ENCODE data around the gene TMEM51.

GRCh38 chr1:15195420-15196052, 42.0 kb downstream of the TMEM51 start:
- no peak for TF ChIP-seq CTCF (IDR thresholded peaks at IDR 0.05)
- TF ChIP-seq POLR2A (IDR thresholded peaks at IDR 0.05): no peak

Data from lower leg skin (tissue), 3 donors.